GM18868 (cell line): ENCODE measurements around the gene FOSB.

Experiments used
- ATAC-seq: cut with Tn5 transposase; IDR thresholded peaks from one replicate; pipeline ENCODE4 v1.9.1; 2021; ENCODE audit warnings: mild to moderate bottlenecking, moderate library complexity; ENCODE audit not compliant: unreplicated experiment

The FOSB gene

GRCh38 chr19:45522010-45522941 is 54.5 kb downstream of the FOSB start:
- ATAC-seq = no peak

- peak; percentile 63 for ATAC-seq
These were observed 56.0 kb downstream of the FOSB start for GRCh38 chr19:45523642-45524256.

DNA sequence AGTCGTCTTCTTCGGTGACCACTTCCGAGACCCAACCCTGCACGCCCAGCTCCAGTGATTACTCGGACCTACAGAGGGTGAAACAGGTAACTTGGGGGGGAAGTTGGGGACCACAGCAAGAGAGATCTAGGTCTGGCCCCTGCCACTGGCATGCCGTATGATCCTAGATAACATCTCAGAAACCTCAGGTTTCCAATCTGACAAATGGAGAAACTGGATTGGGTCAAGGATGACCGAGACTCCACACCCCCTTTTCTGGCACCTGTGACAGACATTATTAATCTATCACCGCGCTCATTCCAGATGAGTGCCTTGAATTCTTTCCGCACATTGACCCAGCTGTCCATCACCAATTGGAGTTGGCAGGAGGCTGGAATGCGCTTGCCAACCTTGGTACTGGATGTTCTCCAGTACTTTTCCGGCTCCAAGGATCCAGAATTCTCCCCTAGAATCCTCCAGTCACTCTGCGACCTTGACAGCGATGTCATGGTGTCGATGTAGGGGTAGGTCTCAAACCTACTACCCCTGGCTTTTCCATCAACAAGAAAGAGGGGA is 56.9 kb downstream of the FOSB start:
- ATAC-seq = no peak
